HG02588 (cell line): ENCODE data around the gene METTL16.

Experiments used
- ATAC-seq: cut with Tn5 transposase; IDR thresholded peaks from one replicate; pipeline ENCODE4 v1.9.1; 2021; ENCODE audit warnings: mild to moderate bottlenecking, moderate library complexity; ENCODE audit not compliant: unreplicated experiment

METTL16 gene

DNA sequence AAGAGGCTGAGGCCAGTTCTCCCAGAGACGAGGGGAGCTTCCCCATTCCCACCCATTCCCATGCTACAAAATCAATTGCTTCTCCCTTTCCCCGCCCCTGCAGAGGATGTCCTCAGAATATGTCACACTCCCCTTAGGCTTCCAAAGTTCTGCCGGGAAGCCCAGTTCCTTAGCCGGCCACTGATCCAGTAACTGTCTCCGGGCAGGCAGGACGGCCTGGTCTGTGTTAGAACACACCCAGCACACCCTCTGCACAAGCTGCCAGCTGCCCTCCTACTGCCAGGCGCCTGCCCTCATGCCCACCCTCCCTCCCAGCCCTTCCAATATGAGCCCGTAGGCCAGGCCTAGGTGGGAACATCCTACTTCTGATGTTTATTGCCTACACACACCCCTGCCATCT lies 143.3 kb downstream of the METTL16 start:
- ATAC-seq: no peak

DNA sequence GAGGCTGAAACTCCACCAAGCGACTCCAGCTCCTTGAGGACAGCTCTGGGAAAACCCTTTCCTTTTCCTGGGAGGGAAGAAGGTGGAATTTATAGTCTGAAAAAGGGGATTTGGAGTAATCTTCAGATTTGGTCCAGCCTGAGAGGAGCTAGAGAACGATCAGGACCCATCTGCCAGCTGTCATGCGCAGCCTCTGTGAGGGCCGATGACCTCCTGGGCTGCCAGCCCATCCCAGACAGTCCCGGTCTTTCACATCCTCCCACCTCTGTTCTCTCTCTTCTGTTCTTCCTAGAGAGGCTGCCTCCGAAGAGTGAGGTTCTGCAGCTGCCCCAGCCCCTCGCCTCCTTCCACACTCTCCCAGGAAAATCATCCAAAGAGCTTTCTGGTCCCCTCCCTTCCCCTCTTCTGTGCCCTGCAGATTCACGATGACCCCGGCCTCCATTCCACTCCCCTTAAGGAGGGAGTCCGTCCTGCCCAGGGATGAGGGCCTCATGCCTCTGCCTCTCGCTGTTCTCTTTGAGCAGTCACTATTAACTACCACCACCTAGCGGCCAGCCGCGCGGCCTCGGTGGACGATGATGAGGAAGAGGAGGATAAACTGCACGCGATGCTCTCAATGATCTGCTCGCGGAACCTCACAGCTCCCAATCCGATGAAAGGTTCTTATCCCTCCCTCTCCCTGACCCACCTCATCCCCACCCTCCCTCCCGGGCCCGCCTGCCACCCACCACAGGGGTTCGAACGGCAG lies 144.8 kb downstream of the METTL16 start:
- ATAC-seq: no peak
